A673 (cell line): ENCODE data around the gene APBB3. TPM values are rescaled to one million over a fixed set of nuclear protein-coding genes. Genes with fewer than 3 reads are reported as not detected.

Experiments used
- BruUV-seq: library from RNA; stranded (reverse); fragments of 400-500 nt; replicated peaks from 2 replicates; lab custom pipeline; 2021; lab: Mats Ljungman, UMichigan
- CTCF ChIA-PET: fragments of 300-600 bp; sonication (Branson Sonifier 250); formaldehyde crosslinking; loops from one replicate; lab custom pipeline; 2022; ENCODE audit warnings: antibody characterized with exemption; lab: Charles Lee
- POLR2A ChIA-PET: fragments of 300-600 bp; sonication (Branson Sonifier 250); formaldehyde crosslinking; loops from one replicate; lab custom pipeline; 2022; ENCODE audit warnings: antibody characterized with exemption; ENCODE audit not compliant: low non-redundant PET; lab: Charles Lee
- DNase-seq: peaks from one replicate; pipeline ENCODE4 v3.0.0-alpha.2; 2015; ENCODE audit warnings: low spot score
- H3K27ac ChIP-seq: fragments of 200-600 bp; sonication (generic); 2 replicates; pipeline ENCODE4 v1.5.1; 2016; ENCODE audit warnings: mixed run types, low read depth, mild to moderate bottlenecking, mixed read lengths, antibody characterized with exemption, low read length; ENCODE audit not compliant: poor library complexity, severe bottlenecking
- H3K27me3 ChIP-seq: fragments of 200-600 bp; sonication (generic); replicated peaks from 2 replicates; pipeline ENCODE4 v1.6.1; 2017; ENCODE audit warnings: mixed run types, low read depth, mild to moderate bottlenecking, mixed read lengths, antibody characterized with exemption, low read length; ENCODE audit not compliant: insufficient read depth, poor library complexity
- H3K36me3 ChIP-seq: fragments of 200-600 bp; sonication (generic); 2 replicates; pipeline ENCODE4 v1.6.1; 2016; ENCODE audit warnings: mixed run types, mild to moderate bottlenecking, mixed read lengths, antibody characterized with exemption, low read length; ENCODE audit not compliant: insufficient read depth, poor library complexity, severe bottlenecking
- H3K4me1 ChIP-seq: fragments of 200-600 bp; sonication (generic); 2 replicates; pipeline ENCODE4 v1.6.1; 2017; ENCODE audit warnings: mixed run types, mild to moderate bottlenecking, mixed read lengths, antibody characterized with exemption, low read length; ENCODE audit not compliant: insufficient read depth, poor library complexity, severe bottlenecking
- H3K4me3 ChIP-seq: fragments of 200-600 bp; sonication (generic); 2 replicates; pipeline ENCODE4 v1.5.1; 2016; ENCODE audit warnings: low read depth, mixed run types, mild to moderate bottlenecking, mixed read lengths, low read length; ENCODE audit not compliant: poor library complexity, severe bottlenecking
- H3K9me3 ChIP-seq: fragments of 200-600 bp; sonication (generic); 2 replicates; pipeline ENCODE4 v1.6.1; 2016; ENCODE audit warnings: mixed run types, low read depth, mild to moderate bottlenecking, mixed read lengths, antibody characterized with exemption, low read length; ENCODE audit not compliant: poor library complexity, severe bottlenecking
- EZH2 ChIP-seq: fragments of 200-600 bp; sonication (generic); IDR thresholded peaks from 2 replicates; pipeline ENCODE4 v1.6.1; 2017; ENCODE audit warnings: borderline replicate concordance, low read depth, mild to moderate bottlenecking, mixed read lengths, antibody characterized with exemption, low read length; ENCODE audit not compliant: poor library complexity, severe bottlenecking
- intact Hi-C: fragments of 100-400 bp; cut with micrococcal nuclease; formaldehyde crosslinking; loops from one replicate; pipeline ENCODE4 v1.10.0; 2022; ENCODE audit not compliant: unreplicated experiment
- total RNA-seq: library from RNA; stranded (reverse); gene quantifications from 2 replicates; pipeline ENCODE4 v1.2.3, GENCODE V29; 2021
- TF ChIP-seq, protein P1 (sequence below): fragments of 300-800, 200-600 bp; sonication (generic); conservative IDR thresholded peaks from 2 replicates; pipeline ENCODE4 v1.5.1; 2017; ENCODE audit warnings: low read depth, mild to moderate bottlenecking, antibody characterized with exemption, low read length, moderate library complexity, mixed read lengths

APBB3 gene
- total RNA-seq, 1 experiment from 2014 or later, result 27.8 TPM

- H3K27me3 ChIP-seq, result no peaks in the 10 kb centered on the region
- peaks cover 29% of the 10 kb centered on the region for H3K36me3 ChIP-seq
- DNase-seq, result no peak
- CTCF ChIA-PET, result no interaction called here
- TF ChIP-seq EZH2, result no peak
- TF ChIP-seq, protein P1, sequence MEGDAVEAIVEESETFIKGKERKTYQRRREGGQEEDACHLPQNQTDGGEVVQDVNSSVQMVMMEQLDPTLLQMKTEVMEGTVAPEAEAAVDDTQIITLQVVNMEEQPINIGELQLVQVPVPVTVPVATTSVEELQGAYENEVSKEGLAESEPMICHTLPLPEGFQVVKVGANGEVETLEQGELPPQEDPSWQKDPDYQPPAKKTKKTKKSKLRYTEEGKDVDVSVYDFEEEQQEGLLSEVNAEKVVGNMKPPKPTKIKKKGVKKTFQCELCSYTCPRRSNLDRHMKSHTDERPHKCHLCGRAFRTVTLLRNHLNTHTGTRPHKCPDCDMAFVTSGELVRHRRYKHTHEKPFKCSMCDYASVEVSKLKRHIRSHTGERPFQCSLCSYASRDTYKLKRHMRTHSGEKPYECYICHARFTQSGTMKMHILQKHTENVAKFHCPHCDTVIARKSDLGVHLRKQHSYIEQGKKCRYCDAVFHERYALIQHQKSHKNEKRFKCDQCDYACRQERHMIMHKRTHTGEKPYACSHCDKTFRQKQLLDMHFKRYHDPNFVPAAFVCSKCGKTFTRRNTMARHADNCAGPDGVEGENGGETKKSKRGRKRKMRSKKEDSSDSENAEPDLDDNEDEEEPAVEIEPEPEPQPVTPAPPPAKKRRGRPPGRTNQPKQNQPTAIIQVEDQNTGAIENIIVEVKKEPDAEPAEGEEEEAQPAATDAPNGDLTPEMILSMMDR, result no peak
- intact Hi-C loops, result no loop called here
- H3K4me3 ChIP-seq, result no peak overlapping the region
- peaks cover 10% of the 10 kb centered on the region for H3K4me1 ChIP-seq
- no peak overlapping the region for H3K27ac ChIP-seq
- no TSS peak for BruUV-seq
- POLR2A ChIA-PET, result interaction anchor here (0.7 kb wide), 1 partner anchor 14 kb away, joined by 8 read pairs; no protein-coding TSS in a partner anchor
- H3K9me3 ChIP-seq, result no peaks in the 10 kb centered on the region
These were observed 18.8 kb downstream of the APBB3 start for GRCh38 chr5:140545606-140546005.

DNA sequence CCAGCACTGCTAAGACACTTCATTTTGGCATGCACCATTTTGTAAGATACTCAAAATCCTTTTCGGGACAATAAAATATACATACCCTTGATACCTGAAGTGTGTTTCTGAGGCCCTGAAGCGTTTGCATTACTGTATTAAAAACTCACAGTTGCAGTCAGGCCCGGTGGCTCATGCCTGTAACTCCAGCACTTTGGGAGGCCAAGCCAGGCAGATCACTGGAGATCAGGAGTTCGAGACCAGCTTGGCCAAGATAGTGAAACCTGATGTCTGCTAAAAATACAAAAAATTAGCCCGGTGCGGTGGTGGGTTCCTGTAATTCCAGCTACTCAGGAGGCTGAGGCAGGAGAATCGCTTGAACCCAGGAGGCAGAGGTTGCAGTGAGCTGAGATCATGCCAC, 19.4 kb downstream of the APBB3 start:
- no TSS peak for BruUV-seq
- Histone ChIP-seq H3K4me3 (no peak overlapping the region), H3K4me1 (peaks cover 10% of the 10 kb centered on the region), H3K36me3 (peaks cover 29% of the 10 kb centered on the region), H3K27ac (no peak overlapping the region), H3K27me3 (no peaks in the 10 kb centered on the region), H3K9me3 (no peaks in the 10 kb centered on the region)
- TF ChIP-seq, protein P1, result no peak
- no peak for TF ChIP-seq EZH2
- no peak for DNase-seq
- intact Hi-C loops, result no loop called here
- POLR2A ChIA-PET, result no interaction called here
- CTCF ChIA-PET, result no interaction called here

GRCh38 chr5:140542972-140543371, 21.4 kb downstream of the APBB3 start:
- Histone ChIP-seq H3K4me3 (no peak overlapping the region), H3K4me1 (peaks cover 10% of the 10 kb centered on the region), H3K9me3 (no peaks in the 10 kb centered on the region), H3K27ac (no peak overlapping the region), H3K36me3 (peaks cover 41% of the 10 kb centered on the region), H3K27me3 (no peaks in the 10 kb centered on the region)
- no TSS peak for BruUV-seq
- ChIA-PET POLR2A (no interaction called here), CTCF (no interaction called here)
- no peak for TF ChIP-seq EZH2
- TF ChIP-seq, protein P1, result no peak
- no peak for DNase-seq
- intact Hi-C loops, result no loop called here
